Neuronal stem cell (in vitro differentiated cells): Measurements from ENCODE around the gene CHN1.

Experiments
- DNase-seq: peaks from one replicate; pipeline ENCODE4 v3.0.0-alpha.2; 2013; ENCODE audit warnings: low spot score
- H2AFZ ChIP-seq: one replicate; pipeline ENCODE4 v1.6.1; 2013; ENCODE audit warnings: mild to moderate bottlenecking, low read length, inconsistent platforms
- H2AK5ac ChIP-seq: 2 replicates; pipeline ENCODE4 v1.6.1; 2013; ENCODE audit warnings: low read depth, mild to moderate bottlenecking, inconsistent platforms, low read length, moderate library complexity, mixed read lengths
- H2BK120ac ChIP-seq: 2 replicates; pipeline ENCODE4 v1.6.1; 2013; ENCODE audit warnings: low read depth, mild to moderate bottlenecking, inconsistent platforms, low read length, moderate library complexity, mixed read lengths
- H2BK12ac ChIP-seq: one replicate; pipeline ENCODE4 v1.6.1; 2013; ENCODE audit warnings: low read length, inconsistent platforms
- H2BK15ac ChIP-seq: 2 replicates; pipeline ENCODE4 v1.6.1; 2013; ENCODE audit warnings: mild to moderate bottlenecking, low read length, inconsistent platforms, mixed read lengths
- H2BK5ac ChIP-seq: one replicate; pipeline ENCODE4 v1.6.1; 2013; ENCODE audit warnings: inconsistent platforms, mild to moderate bottlenecking, low read length, moderate library complexity
- H3K14ac ChIP-seq: one replicate; pipeline ENCODE4 v1.6.1; 2013; ENCODE audit warnings: low read length, inconsistent platforms
- H3K18ac ChIP-seq: 2 replicates; pipeline ENCODE4 v1.6.1; 2013; ENCODE audit warnings: low read length, inconsistent platforms
- H3K23ac ChIP-seq: 2 replicates; pipeline ENCODE4 v1.6.1; 2013; ENCODE audit warnings: low read depth, mild to moderate bottlenecking, mixed read lengths, low read length, inconsistent platforms; ENCODE audit not compliant: poor library complexity
- H3K27ac ChIP-seq: replicated peaks from 3 replicates; pipeline ENCODE4 v1.5.1; 2013; ENCODE audit warnings: low read length, inconsistent platforms
- H3K27me3 ChIP-seq, 3 experiments: 2 replicates each; pipeline ENCODE4 v1.6.1; 2013; ENCODE audit warnings: low read length in 3 of 3, mild to moderate bottlenecking in 2 of 3, inconsistent platforms in 1 of 3, low read depth in 1 of 3, mixed read lengths in 1 of 3, moderate library complexity in 1 of 3; ENCODE audit not compliant: control insufficient read depth in 3 of 3, insufficient read depth in 3 of 3
- H3K36me3 ChIP-seq, 2 donors: replicated peaks in 1 of 2; 2 replicates each; pipeline ENCODE4 v1.6.1; 2013; ENCODE audit warnings: low read length in 2 of 2; ENCODE audit not compliant: control insufficient read depth in 2 of 2, insufficient read depth in 2 of 2
- H3K4ac ChIP-seq: 2 replicates; pipeline ENCODE4 v1.6.1; 2013; ENCODE audit warnings: inconsistent platforms, mild to moderate bottlenecking, low read length, moderate library complexity
- H3K4me1 ChIP-seq, 2 donors: 1 replicate in 1 of 2; 2 replicates in 1 of 2; pipeline ENCODE4 v1.6.1; 2013; ENCODE audit warnings: low read length in 2 of 2, low read depth in 1 of 2; ENCODE audit not compliant: control insufficient read depth in 2 of 2, insufficient read depth in 1 of 2
- H3K4me2 ChIP-seq: one replicate; pipeline ENCODE4 v1.6.1; 2013; ENCODE audit warnings: mild to moderate bottlenecking, low read length, inconsistent platforms; ENCODE audit not compliant: insufficient read depth, poor library complexity, severe bottlenecking
- H3K4me3 ChIP-seq, 2 donors: 2 replicates each; pipeline ENCODE4 v1.5.1; 2013; ENCODE audit warnings: low read length in 2 of 2, mild to moderate bottlenecking in 2 of 2, inconsistent platforms in 1 of 2, moderate library complexity in 1 of 2
- H3K79me1 ChIP-seq: one replicate; pipeline ENCODE4 v1.6.1; 2013; ENCODE audit warnings: low read depth, mild to moderate bottlenecking, inconsistent platforms, low read length, moderate library complexity
- H3K9ac ChIP-seq: one replicate; pipeline ENCODE4 v1.6.1; 2013; ENCODE audit warnings: mild to moderate bottlenecking, low read depth, low read length, inconsistent platforms; ENCODE audit not compliant: poor library complexity
- H3K9me3 ChIP-seq, 2 donors: replicated peaks in 1 of 2; 2 replicates each; pipeline versions ENCODE3 to v1.6.1; 2013; ENCODE audit warnings: low read length in 2 of 2, mild to moderate bottlenecking in 2 of 2, inconsistent platforms in 1 of 2, low read depth in 1 of 2, mixed read lengths in 1 of 2, moderate library complexity in 1 of 2; ENCODE audit not compliant: control insufficient read depth in 2 of 2, insufficient read depth in 1 of 2
- H4K8ac ChIP-seq: one replicate; pipeline ENCODE4 v1.6.1; 2013; ENCODE audit warnings: low read depth, mild to moderate bottlenecking, inconsistent platforms, low read length, moderate library complexity
- H4K91ac ChIP-seq: one replicate; pipeline ENCODE4 v1.6.1; 2013; ENCODE audit warnings: low read length, low read depth, mild to moderate bottlenecking, inconsistent platforms; ENCODE audit not compliant: poor library complexity
- WGBS, 2 donors: extraction: QIAGEN DNeasy Blood & Tissue Kit; methylation state at CpG; one replicate each; pipeline ENCODE4 v1.1.7; 2013; ENCODE audit warnings: missing lambda C conversion rate in 2 of 2, mixed read lengths in 1 of 2; ENCODE audit not compliant: insufficient read length in 2 of 2, insufficient replicate concordance in 1 of 2; ENCODE audit errors: extremely low coverage in 2 of 2; 5-methylcytosine and 5-hydroxymethylcytosine counted together

CHN1 gene

GRCh38 chr2:174820361-174820760, 184.8 kb downstream of the CHN1 start:
- Histone ChIP-seq H2BK120ac (no peak overlapping the region), H3K4me1 (no peaks in the 10 kb centered on the region), H4K8ac (no peak overlapping the region), H3K79me1 (peaks cover 3% of the 10 kb centered on the region), H2BK15ac (no peak overlapping the region), H4K91ac (no peak overlapping the region), H3K27me3 (no peaks in the 10 kb centered on the region), H2AK5ac (no peak overlapping the region), H3K9me3 (peaks cover 7 to 35% of the 10 kb centered on the region in 2 donors), H3K4me2 (no peak overlapping the region), H3K4me3 (peak overlapping the region in 1 of 2 donors; percentile 4), H2BK5ac (no peak overlapping the region), H2AFZ (no peak overlapping the region), H3K36me3 (peaks cover 15 to 77% of the 10 kb centered on the region in 2 donors), H3K4ac (no peak overlapping the region), H3K9ac (no peak overlapping the region), H3K18ac (peak overlapping the region; percentile 71), H3K14ac (no peak overlapping the region), H3K23ac (no peak overlapping the region), H2BK12ac (peak overlapping the region; percentile 58), H3K27ac (no peak overlapping the region)
- DNase-seq: no peak
- no CpG with 5 or more reads among the region's 6 CpGs for WGBS, 2 donors

- no peak overlapping the region for H3K18ac ChIP-seq
- no peak overlapping the region for H4K91ac ChIP-seq
- H2AK5ac ChIP-seq: no peak overlapping the region
- DNase-seq: no peak
- H3K4me3 ChIP-seq: no peak overlapping the region
- no peak overlapping the region for H2BK5ac ChIP-seq
- no CpG with 5 or more reads among the region's 2 CpGs for WGBS, 2 donors
- no peaks in the 10 kb centered on the region for H3K4me1 ChIP-seq
- no peak overlapping the region for H3K14ac ChIP-seq
- peaks cover 2% of the 10 kb centered on the region for H3K79me1 ChIP-seq
- no peak overlapping the region for H3K23ac ChIP-seq
- H3K36me3 ChIP-seq: peaks cover 2 to 87% of the 10 kb centered on the region in 2 donors
- H2BK120ac ChIP-seq: no peak overlapping the region
- no peak overlapping the region for H3K9ac ChIP-seq
- H3K4ac ChIP-seq: no peak overlapping the region
- H2AFZ ChIP-seq: no peak overlapping the region
- H2BK15ac ChIP-seq: no peak overlapping the region
- H4K8ac ChIP-seq: no peak overlapping the region
- H3K27ac ChIP-seq: no peak overlapping the region
- H2BK12ac ChIP-seq: no peak overlapping the region
- no peak overlapping the region for H3K4me2 ChIP-seq
- H3K9me3 ChIP-seq: peaks cover 2 to 7% of the 10 kb centered on the region in 2 donors
- H3K27me3 ChIP-seq: no peaks in the 10 kb centered on the region
Observed at GRCh38 chr2:174815526-174815925, 189.7 kb downstream of the CHN1 start.

- Histone ChIP-seq H3K4me3 (no peak overlapping the region), H3K4me1 (peaks cover 0 to 8% of the 10 kb centered on the region in 2 donors), H3K9me3 (peaks cover 0 to 4% of the 10 kb centered on the region in 2 donors), H2BK5ac (no peak overlapping the region), H4K91ac (no peak overlapping the region), H2AFZ (no peak overlapping the region), H3K18ac (no peak overlapping the region), H2BK120ac (no peak overlapping the region), H3K27ac (no peak overlapping the region), H3K27me3 (no peaks in the 10 kb centered on the region), H2AK5ac (no peak overlapping the region), H3K4me2 (no peak overlapping the region), H3K79me1 (no peaks in the 10 kb centered on the region), H3K9ac (no peak overlapping the region), H3K14ac (no peak overlapping the region), H3K23ac (no peak overlapping the region), H2BK12ac (no peak overlapping the region), H4K8ac (no peak overlapping the region), H2BK15ac (no peak overlapping the region), H3K4ac (no peak overlapping the region), H3K36me3 (peaks cover 0 to 97% of the 10 kb centered on the region in 2 donors)
- WGBS, 2 donors: no CpG with 5 or more reads among the region's 7 CpGs
- DNase-seq: no peak
Observed at GRCh38 chr2:174812037-174812436, 193.1 kb downstream of the CHN1 start.

- no peaks in the 10 kb centered on the region for H3K9me3 ChIP-seq
- H3K4ac ChIP-seq: no peak overlapping the region
- H3K27me3 ChIP-seq: no peaks in the 10 kb centered on the region
- no peak overlapping the region for H2BK5ac ChIP-seq
- H2BK15ac ChIP-seq: no peak overlapping the region
- H2AFZ ChIP-seq: no peak overlapping the region
- no peak overlapping the region for H3K27ac ChIP-seq
- H3K4me2 ChIP-seq: no peak overlapping the region
- H4K91ac ChIP-seq: no peak overlapping the region
- H3K18ac ChIP-seq: no peak overlapping the region
- no CpG with 5 or more reads among the region's 1 CpG for WGBS, 2 donors
- peaks cover 0 to 8% of the 10 kb centered on the region in 2 donors for H3K4me1 ChIP-seq
- H3K14ac ChIP-seq: no peak overlapping the region
- H3K36me3 ChIP-seq: peaks cover 5 to 99% of the 10 kb centered on the region in 2 donors
- H2BK120ac ChIP-seq: no peak overlapping the region
- no peak for DNase-seq
- no peak overlapping the region for H3K23ac ChIP-seq
- H2BK12ac ChIP-seq: no peak overlapping the region
- H4K8ac ChIP-seq: no peak overlapping the region
- H2AK5ac ChIP-seq: no peak overlapping the region
- H3K9ac ChIP-seq: no peak overlapping the region
- no peak overlapping the region for H3K4me3 ChIP-seq
- H3K79me1 ChIP-seq: no peaks in the 10 kb centered on the region
Observed at GRCh38 chr2:174807931-174808330, 197.2 kb downstream of the CHN1 start.
